Tibial artery (tissue), 4 donors: Measurements from ENCODE around the gene PKN2.

Source experiments
- DNase-seq, 2 donors: peaks; one replicate each; pipeline ENCODE4 v3.0.0-alpha.2; 2019
- H3K27ac ChIP-seq, 2 donors: fragments of 200-600 bp; sonication (generic) in 1 of 2; 1 replicate in 1 of 2; 2 replicates in 1 of 2; pipeline ENCODE4 v1.5.1; 2018 to 2019; ENCODE audit warnings: mild to moderate bottlenecking in 1 of 2
- H3K27me3 ChIP-seq, 2 donors: fragments of 200-600 bp; sonication (generic) in 1 of 2; one replicate each; pipeline versions ENCODE4 v1.5.1 to v1.6.0; 2016 to 2019
- H3K36me3 ChIP-seq, 3 donors: fragments of 200-600 bp; sonication (generic) in 2 of 3; one replicate each; pipeline ENCODE4 v1.5.1; 2016 to 2019; ENCODE audit warnings: mild to moderate bottlenecking in 2 of 3
- H3K4me1 ChIP-seq, 4 donors: fragments of 200-600 bp; sonication (generic) in 2 of 4; 1 replicate in 3 of 4; 2 replicates in 1 of 4; pipeline ENCODE4 v1.5.1; 2016 to 2019
- H3K4me3 ChIP-seq, 2 donors: fragments of 200-600 bp; sonication (generic) in 1 of 2; 1 replicate in 1 of 2; 2 replicates in 1 of 2; pipeline ENCODE4 v1.5.1; 2018 to 2019; ENCODE audit warnings: mild to moderate bottlenecking in 2 of 2
- H3K9me3 ChIP-seq, 3 donors: fragments of 200-600 bp; sonication (generic) in 1 of 3; one replicate each; pipeline ENCODE4 v1.5.1; 2016 to 2019
- CTCF ChIP-seq, 2 experiments: fragments of 200-600 bp in 1 of 2; fragments of 450-650 bp in 1 of 2; IDR thresholded peaks; one replicate each; pipeline ENCODE4 v1.5.1; 2017 to 2019; ENCODE audit warnings: antibody characterized with exemption in 2 of 2, mild to moderate bottlenecking in 1 of 2, moderate library complexity in 1 of 2
- intact Hi-C: fragments of 100-400 bp; cut with DNase I; formaldehyde crosslinking; loops from one replicate; pipeline ENCODE4 v1.15.0; 2023; ENCODE audit warnings: low total_unique reads

The PKN2 gene

GRCh38 chr1:88774151-88774556 is 90.1 kb downstream of the PKN2 start:
- intact Hi-C loops, result no loop called here
- Histone ChIP-seq H3K4me1 (no peaks in the 10 kb centered on the region), H3K9me3 (no peaks in the 10 kb centered on the region), H3K27ac (no peak overlapping the region), H3K36me3 (peaks cover 29 to 58% (median 39%) of the 10 kb centered on the region in 3 donors), H3K4me3 (no peak overlapping the region), H3K27me3 (no peaks in the 10 kb centered on the region)
- TF ChIP-seq CTCF (IDR thresholded peaks at IDR 0.05), result no peak
- DNase-seq, result no peak

- no peaks in the 10 kb centered on the region for H3K9me3 ChIP-seq
- no peak for DNase-seq
- no peaks in the 10 kb centered on the region for H3K27me3 ChIP-seq
- no peak for TF ChIP-seq CTCF (IDR thresholded peaks at IDR 0.05)
- H3K4me3 ChIP-seq, result no peak overlapping the region
- no peak overlapping the region for H3K27ac ChIP-seq
- intact Hi-C loops, result no loop called here
- H3K36me3 ChIP-seq, result peaks cover 15 to 52% (median 28%) of the 10 kb centered on the region in 3 donors
- H3K4me1 ChIP-seq, result no peaks in the 10 kb centered on the region
Observed at GRCh38 chr1:88777604-88778149, 93.6 kb downstream of the PKN2 start.

- Histone ChIP-seq H3K9me3 (no peaks in the 10 kb centered on the region), H3K27ac (no peak overlapping the region), H3K4me1 (no peaks in the 10 kb centered on the region), H3K36me3 (peaks cover 10 to 40% (median 17%) of the 10 kb centered on the region in 3 donors), H3K4me3 (no peak overlapping the region), H3K27me3 (no peaks in the 10 kb centered on the region)
- TF ChIP-seq CTCF (IDR thresholded peaks at IDR 0.05), result no peak
- intact Hi-C loops, result no loop called here
- DNase-seq, result no peak
Observed at GRCh38 chr1:88779880-88780279, 95.8 kb downstream of the PKN2 start.

GRCh38 chr1:88780485-88780884 is 96.4 kb downstream of the PKN2 start:
- no peak for TF ChIP-seq CTCF (IDR thresholded peaks at IDR 0.05)
- Histone ChIP-seq H3K4me1 (no peaks in the 10 kb centered on the region), H3K9me3 (no peaks in the 10 kb centered on the region), H3K36me3 (peaks cover 7 to 40% (median 23%) of the 10 kb centered on the region in 3 donors), H3K27ac (no peak overlapping the region), H3K4me3 (no peak overlapping the region), H3K27me3 (no peaks in the 10 kb centered on the region)
- DNase-seq, result no peak
- intact Hi-C loops, result no loop called here

GRCh38 chr1:88783145-88783544 is 99.1 kb downstream of the PKN2 start:
- H3K4me1 ChIP-seq, result no peaks in the 10 kb centered on the region
- H3K27ac ChIP-seq, result no peak overlapping the region
- no peak for DNase-seq
- intact Hi-C loops, result no loop called here
- no peak for TF ChIP-seq CTCF (IDR thresholded peaks at IDR 0.05)
- peaks cover 11 to 35% (median 18%) of the 10 kb centered on the region in 3 donors for H3K36me3 ChIP-seq
- H3K9me3 ChIP-seq, result no peaks in the 10 kb centered on the region
- no peak overlapping the region for H3K4me3 ChIP-seq
- H3K27me3 ChIP-seq, result no peaks in the 10 kb centered on the region

- TF ChIP-seq CTCF (IDR thresholded peaks at IDR 0.05), result no peak
- intact Hi-C loops, result no loop called here
- H3K4me1 ChIP-seq, result no peaks in the 10 kb centered on the region
- H3K27ac ChIP-seq, result no peak overlapping the region
- DNase-seq, result no peak
- H3K36me3 ChIP-seq, result peaks cover 16 to 39% (median 21%) of the 10 kb centered on the region in 3 donors
- H3K4me3 ChIP-seq, result no peak overlapping the region
- no peaks in the 10 kb centered on the region for H3K9me3 ChIP-seq
- H3K27me3 ChIP-seq, result no peaks in the 10 kb centered on the region
Observed at GRCh38 chr1:88784551-88784950, 100.5 kb downstream of the PKN2 start.
